ENCODE measurements around the gene EED. TPM values are rescaled to one million over a fixed set of nuclear protein-coding genes. Genes with fewer than 3 reads are reported as not detected.
A peak's percentile ranks its signal among the peaks of the same experiment; 100 is the strongest.

EED gene
- total RNA-seq, 6 donors from 2014 or later, result 6.7 to 43.1 (median 16.0) TPM

GRCh38 chr11:86274503-86274902 lies 29.9 kb downstream of the EED start:
- 96 to 98% methylated on average over 6 of the region's 6 CpGs for WGBS, 2 donors
- peak in 1 of 2 donors; percentile 24 for ATAC-seq (ENCODE audit: low FRiP score in 2 of 2)
- peaks cover 4 to 30% (median 7%) of the 10 kb centered on the region in 4 donors for H3K36me3 ChIP-seq
- H3K4me3 ChIP-seq, result no peak overlapping the region
- H3K9me3 ChIP-seq, result no peaks in the 10 kb centered on the region
- peaks cover 0 to 6% (median 4%) of the 10 kb centered on the region in 4 donors for H3K4me1 ChIP-seq
- H3K27me3 ChIP-seq, result no peaks in the 10 kb centered on the region
- no peak overlapping the region for H3K27ac ChIP-seq
- DNase-seq, result no peak
- TF ChIP-seq POLR2AphosphoS5 (IDR thresholded peaks at IDR 0.05), result no peak
- TF ChIP-seq POLR2A (IDR thresholded peaks at IDR 0.05), result no peak
- TF ChIP-seq EP300 (IDR thresholded peaks at IDR 0.05), result no peak

GRCh38 chr11:86274999-86275398 lies 30.4 kb downstream of the EED start:
- DNase-seq (no peak), ATAC-seq (ENCODE audit: low FRiP score in 2 of 2) (no peak)
- Histone ChIP-seq H3K27ac (no peak overlapping the region), H3K4me1 (peaks cover 0 to 6% (median 4%) of the 10 kb centered on the region in 4 donors), H3K4me3 (no peak overlapping the region), H3K27me3 (no peaks in the 10 kb centered on the region), H3K36me3 (peaks cover 4 to 30% (median 7%) of the 10 kb centered on the region in 4 donors), H3K9me3 (no peaks in the 10 kb centered on the region)
- 58 to 64% methylated on average over 4 of the region's 4 CpGs for WGBS, 2 donors
- TF ChIP-seq POLR2A (IDR thresholded peaks at IDR 0.05) (no peak), POLR2AphosphoS5 (IDR thresholded peaks at IDR 0.05) (no peak), CTCF (IDR thresholded peaks at IDR 0.05) (no peak), EP300 (IDR thresholded peaks at IDR 0.05) (no peak)

GRCh38 chr11:86275493-86276370 lies 31.2 kb downstream of the EED start:
- no peaks in the 10 kb centered on the region for H3K27me3 ChIP-seq
- DNase-seq (no peak), ATAC-seq (ENCODE audit: low FRiP score in 2 of 2) (no peak)
- H3K9me3 ChIP-seq, result no peaks in the 10 kb centered on the region
- TF ChIP-seq EP300 (IDR thresholded peaks at IDR 0.05) (no peak), POLR2AphosphoS5 (IDR thresholded peaks at IDR 0.05) (no peak), CTCF (IDR thresholded peaks at IDR 0.05) (no peak), POLR2A (IDR thresholded peaks at IDR 0.05) (no peak)
- H3K27ac ChIP-seq, result no peak overlapping the region
- H3K4me3 ChIP-seq, result no peak overlapping the region
- WGBS, 2 donors, result 83 to 85% methylated on average over 2 of the region's 2 CpGs
- peaks cover 0 to 6% (median 4%) of the 10 kb centered on the region in 4 donors for H3K4me1 ChIP-seq
- peaks cover 4 to 27% (median 8%) of the 10 kb centered on the region in 4 donors for H3K36me3 ChIP-seq

- Histone ChIP-seq H3K9me3 (no peaks in the 10 kb centered on the region), H3K27me3 (no peaks in the 10 kb centered on the region), H3K27ac (no peak overlapping the region), H3K4me3 (no peak overlapping the region), H3K36me3 (peaks cover 4 to 27% (median 8%) of the 10 kb centered on the region in 4 donors), H3K4me1 (peaks cover 0 to 6% (median 4%) of the 10 kb centered on the region in 4 donors)
- ATAC-seq (ENCODE audit: low FRiP score in 2 of 2) (no peak), DNase-seq (no peak)
- WGBS, 2 donors, result 50 to 74% methylated on average over 1 of the region's 1 CpG
- TF ChIP-seq EP300 (IDR thresholded peaks at IDR 0.05), result no peak
- no peak for TF ChIP-seq POLR2AphosphoS5 (IDR thresholded peaks at IDR 0.05)
- no peak for TF ChIP-seq POLR2A (IDR thresholded peaks at IDR 0.05)
- no peak for TF ChIP-seq CTCF (IDR thresholded peaks at IDR 0.05)
Observed at GRCh38 chr11:86277741-86278140, 33.2 kb downstream of the EED start.

- Histone ChIP-seq H3K4me3 (no peak overlapping the region), H3K36me3 (peaks cover 0 to 27% (median 8%) of the 10 kb centered on the region in 4 donors), H3K9me3 (no peaks in the 10 kb centered on the region), H3K27me3 (no peaks in the 10 kb centered on the region), H3K27ac (no peak overlapping the region), H3K4me1 (peaks cover 0 to 6% (median 4%) of the 10 kb centered on the region in 4 donors)
- WGBS, 2 donors, result 93 to 94% methylated on average over 8 of the region's 8 CpGs
- TF ChIP-seq CTCF (IDR thresholded peaks at IDR 0.05) (no peak), POLR2A (IDR thresholded peaks at IDR 0.05) (no peak), EP300 (IDR thresholded peaks at IDR 0.05) (no peak), POLR2AphosphoS5 (IDR thresholded peaks at IDR 0.05) (no peak)
- DNase-seq (no peak), ATAC-seq (ENCODE audit: low FRiP score in 2 of 2) (no peak)
Observed at GRCh38 chr11:86278226-86278625, 33.7 kb downstream of the EED start.
